HG03571 (cell line): ENCODE measurements around the gene IKZF3.
"Not testable (repeated sequence)": the region's sequence is repeated elsewhere in the genome, so short reads cannot be mapped to it uniquely, and the experiment has no call there.

Experiments used
- ATAC-seq: cut with Tn5 transposase; IDR thresholded peaks from one replicate; pipeline ENCODE4 v1.9.1; 2021; ENCODE audit not compliant: unreplicated experiment

The IKZF3 gene

DNA sequence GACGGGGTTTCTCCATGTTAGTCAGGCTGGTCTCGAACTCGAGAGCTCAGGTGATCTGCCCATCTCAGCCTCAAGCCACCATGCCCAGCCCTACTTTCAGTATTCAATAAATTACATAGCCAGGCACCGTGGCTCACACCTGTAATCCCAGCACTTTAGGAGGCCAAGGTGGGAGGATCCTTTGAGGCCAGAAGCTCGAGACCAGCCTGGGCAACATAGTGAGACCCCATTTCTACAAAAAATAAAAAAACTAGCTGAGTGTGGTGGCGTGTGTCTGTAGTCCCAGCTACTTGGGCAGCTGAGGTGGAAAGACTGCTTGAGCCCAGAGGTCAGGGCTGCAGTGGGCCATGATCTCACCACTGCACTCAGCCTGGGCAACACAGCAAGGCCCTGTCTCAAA is 142.0 kb downstream of the IKZF3 start:
- no peak for ATAC-seq

DNA sequence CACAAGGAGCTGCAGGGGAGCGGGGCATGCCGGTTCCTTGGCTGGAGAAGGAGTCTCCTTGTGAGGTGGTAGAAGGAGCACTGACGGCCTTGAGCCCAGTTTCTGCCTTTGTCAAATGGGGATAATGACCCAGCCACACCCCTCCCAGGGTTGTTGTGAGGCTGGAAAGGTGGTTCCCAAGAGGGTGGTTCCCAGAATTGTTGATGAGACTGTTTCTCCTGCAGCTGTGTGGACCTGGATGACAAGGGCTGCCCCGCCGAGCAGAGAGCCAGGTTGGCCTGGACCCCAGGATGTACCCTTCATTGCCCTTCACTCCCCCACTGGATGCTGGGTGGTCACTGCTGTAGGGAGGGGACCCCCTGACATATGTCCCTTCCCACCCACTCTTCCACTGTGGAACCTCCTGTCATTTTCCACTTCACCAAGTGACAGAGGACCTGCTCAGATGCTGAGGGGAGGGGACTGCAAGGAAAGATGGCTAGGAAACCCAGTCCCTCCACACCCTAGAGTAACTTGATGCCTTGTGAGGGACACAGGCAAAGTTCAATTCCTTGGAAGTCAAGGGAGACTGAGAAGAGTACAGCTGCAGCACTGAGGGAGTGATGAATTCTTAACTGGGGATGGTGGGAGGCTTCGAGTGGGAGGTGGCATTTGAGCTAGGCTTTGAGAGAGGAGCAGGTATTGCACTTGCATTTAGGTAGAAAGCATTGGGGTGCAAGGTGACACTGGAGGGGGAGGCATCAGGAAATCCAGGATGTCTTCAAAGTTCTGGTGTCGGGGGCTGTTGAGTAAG is 144.4 kb downstream of the IKZF3 start:
- no peak for ATAC-seq

- ATAC-seq: no peak
Observed at GRCh38 chr17:39717660-39718059, 146.5 kb downstream of the IKZF3 start.

- ATAC-seq: no peak
Observed at GRCh38 chr17:39716879-39717536, 147.1 kb downstream of the IKZF3 start.

- no peak for ATAC-seq
Observed at GRCh38 chr17:39716073-39716818, 147.9 kb downstream of the IKZF3 start.

GRCh38 chr17:39715375-39716072 is 148.6 kb downstream of the IKZF3 start:
- ATAC-seq: no peak

DNA sequence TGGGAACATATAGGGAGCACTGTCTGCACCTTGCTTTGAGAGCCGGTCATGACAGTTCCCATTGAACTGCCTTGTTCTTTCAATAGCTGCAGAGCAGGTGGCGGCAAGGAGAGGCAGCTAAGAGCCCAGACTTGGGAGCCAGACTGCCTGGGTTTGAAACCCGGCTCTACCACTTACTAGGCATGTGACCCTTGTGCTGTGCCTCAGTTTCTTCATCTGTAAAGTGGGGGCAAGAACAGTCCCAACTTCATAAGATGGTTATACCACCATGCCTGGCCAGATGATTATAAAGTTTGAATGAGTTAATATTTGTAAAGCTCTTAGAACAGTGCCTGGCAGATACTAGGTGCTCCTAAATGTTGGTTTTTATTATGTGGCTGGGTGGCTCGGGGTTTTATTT is 149.9 kb downstream of the IKZF3 start:
- ATAC-seq: no peak

GRCh38 chr17:39711851-39712250 is 152.3 kb downstream of the IKZF3 start:
- ATAC-seq: no peak

GRCh38 chr17:39711071-39711470 is 153.0 kb downstream of the IKZF3 start:
- ATAC-seq: not testable (repeated sequence)

GRCh38 chr17:39709998-39710964 is 153.8 kb downstream of the IKZF3 start:
- ATAC-seq: no peak

- ATAC-seq: no peak
Observed at GRCh38 chr17:39709319-39709997, 154.7 kb downstream of the IKZF3 start.
